GM18868 (cell line): ENCODE measurements around the gene SLC25A10.

Experiments used
- ATAC-seq: cut with Tn5 transposase; IDR thresholded peaks from one replicate; pipeline ENCODE4 v1.9.1; 2021; ENCODE audit warnings: mild to moderate bottlenecking, moderate library complexity; ENCODE audit not compliant: unreplicated experiment

The SLC25A10 gene

DNA sequence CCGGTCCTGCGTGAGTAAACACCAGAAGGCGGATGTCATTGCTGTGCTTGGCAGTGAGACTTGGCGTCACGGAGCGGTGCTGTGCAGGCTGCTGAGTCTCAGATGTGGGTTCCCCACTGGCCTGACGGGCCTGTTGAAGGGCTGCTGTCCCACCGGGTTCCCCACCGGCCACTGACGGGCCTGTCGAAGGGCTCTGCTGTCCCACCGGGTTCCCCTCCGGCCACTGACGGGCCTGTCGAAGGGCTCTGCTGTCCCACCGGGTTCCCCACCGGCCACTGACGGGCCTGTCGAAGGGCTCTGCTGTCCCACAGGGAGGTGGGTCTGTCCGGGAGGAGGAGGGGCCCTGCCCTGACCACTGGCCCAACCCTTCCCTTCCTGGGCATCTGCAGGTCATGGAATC lies 25.5 kb upstream of the SLC25A10 start:
- no peak for ATAC-seq

DNA sequence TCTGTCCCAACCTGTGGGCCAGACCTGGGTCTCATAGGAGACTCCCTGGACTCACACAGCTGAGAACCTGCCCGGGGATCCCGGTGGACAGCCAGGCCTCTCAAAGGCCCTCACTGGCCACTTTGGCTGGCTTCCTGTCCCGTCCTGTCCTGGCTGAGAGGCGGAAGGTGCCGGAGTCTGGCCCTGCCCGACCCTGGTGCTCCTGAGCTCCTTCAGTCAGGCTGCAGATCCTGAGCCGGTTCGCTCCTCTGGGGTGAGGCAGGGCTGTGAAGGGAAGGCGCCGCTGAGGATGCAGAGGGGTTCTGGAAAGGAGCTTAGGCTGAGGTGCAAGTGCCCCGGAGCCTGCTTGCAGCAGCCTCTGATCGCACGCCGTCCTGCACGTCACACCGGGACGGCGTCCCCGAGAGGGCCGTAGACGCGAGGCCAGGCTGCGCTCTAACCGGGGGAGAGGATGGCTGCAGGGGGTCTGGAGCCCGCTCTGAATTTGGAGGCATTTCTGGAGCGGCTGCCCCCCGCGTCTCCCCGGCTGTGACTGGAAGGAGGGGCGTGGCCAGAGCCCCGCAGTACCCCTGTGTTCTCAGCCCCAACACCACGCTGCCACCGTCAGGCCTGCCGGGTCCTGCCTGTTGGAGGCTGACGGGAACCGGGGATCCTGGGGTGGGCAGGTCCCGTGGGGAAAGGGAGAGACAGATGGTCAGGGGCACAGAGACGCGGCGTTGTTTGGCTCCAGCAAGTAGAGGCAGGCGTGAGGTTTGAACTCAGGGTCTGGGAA lies 24.1 kb upstream of the SLC25A10 start:
- ATAC-seq, result no peak

DNA sequence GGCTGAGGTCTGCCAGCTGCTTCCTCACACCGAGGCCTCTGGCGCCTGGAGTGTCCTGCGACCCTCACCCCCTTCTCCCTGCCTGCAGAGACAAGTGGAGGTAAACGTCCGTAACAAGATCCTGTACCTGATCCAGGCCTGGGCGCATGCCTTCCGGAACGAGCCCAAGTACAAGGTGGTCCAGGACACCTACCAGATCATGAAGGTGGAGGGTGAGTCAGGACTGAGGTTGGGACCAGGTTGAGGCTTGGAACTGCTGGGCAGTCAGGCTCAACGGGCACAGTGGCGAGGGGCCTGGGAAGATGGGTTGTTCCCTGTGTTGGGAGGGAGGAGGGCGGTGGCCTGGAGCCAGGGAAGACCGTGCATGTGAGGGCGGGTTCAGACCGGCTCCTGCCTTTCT lies 23.5 kb upstream of the SLC25A10 start:
- ATAC-seq, result no peak

DNA sequence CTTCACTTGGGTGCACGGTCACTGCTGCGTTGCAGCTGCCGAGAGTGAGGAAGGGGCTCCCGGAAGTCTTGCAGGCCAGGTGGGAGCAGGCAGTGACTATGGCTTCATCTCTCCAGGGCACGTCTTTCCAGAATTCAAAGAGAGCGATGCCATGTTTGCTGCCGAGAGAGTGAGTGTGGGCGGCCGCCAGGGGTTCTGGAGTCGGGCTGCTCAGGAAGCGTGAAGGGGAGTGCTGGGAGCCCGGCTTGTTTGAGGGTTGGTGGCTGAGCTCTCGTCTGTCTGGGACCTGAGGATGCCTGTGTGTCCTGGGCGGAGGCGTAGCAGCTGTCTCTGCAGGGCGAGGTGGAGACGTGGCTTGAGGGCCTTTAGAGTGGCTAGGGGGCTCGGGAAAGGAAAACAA lies 22.0 kb upstream of the SLC25A10 start:
- no peak for ATAC-seq

DNA sequence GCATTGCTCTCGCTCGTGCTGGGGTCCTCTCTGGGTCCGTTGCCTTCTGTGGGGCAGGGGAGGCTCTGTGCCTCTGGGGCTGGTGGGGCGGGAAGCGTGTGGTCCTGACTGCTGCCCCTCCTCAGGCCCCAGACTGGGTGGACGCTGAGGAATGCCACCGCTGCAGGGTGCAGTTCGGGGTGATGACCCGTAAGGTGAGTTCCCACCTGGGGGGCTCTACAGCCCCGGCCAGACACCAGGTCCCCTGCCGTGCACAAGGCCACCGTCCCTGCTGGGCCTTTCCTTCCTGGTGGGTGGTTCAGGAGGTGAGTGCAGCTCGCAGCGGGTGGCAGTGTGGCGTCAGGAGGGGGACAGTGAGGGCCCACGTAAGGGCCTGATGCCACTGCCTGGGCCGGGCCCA lies 21.5 kb upstream of the SLC25A10 start:
- no peak for ATAC-seq

DNA sequence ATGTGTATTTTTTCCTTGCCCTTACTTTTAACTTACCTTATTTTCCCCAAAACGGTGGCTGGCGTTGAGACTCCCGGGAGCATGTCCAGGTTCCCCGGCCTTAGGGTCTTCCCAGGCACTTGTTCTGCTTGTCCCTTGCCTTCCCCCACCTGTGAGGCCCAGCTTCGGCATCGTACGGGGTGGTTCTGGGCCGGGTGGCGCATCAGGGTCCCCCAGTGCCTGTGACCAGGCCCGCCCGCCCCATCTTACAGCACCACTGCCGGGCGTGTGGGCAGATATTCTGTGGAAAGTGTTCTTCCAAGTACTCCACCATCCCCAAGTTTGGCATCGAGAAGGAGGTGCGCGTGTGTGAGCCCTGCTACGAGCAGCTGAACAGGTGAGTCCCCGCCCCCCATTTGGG lies 20.9 kb upstream of the SLC25A10 start:
- ATAC-seq, result no peak

DNA sequence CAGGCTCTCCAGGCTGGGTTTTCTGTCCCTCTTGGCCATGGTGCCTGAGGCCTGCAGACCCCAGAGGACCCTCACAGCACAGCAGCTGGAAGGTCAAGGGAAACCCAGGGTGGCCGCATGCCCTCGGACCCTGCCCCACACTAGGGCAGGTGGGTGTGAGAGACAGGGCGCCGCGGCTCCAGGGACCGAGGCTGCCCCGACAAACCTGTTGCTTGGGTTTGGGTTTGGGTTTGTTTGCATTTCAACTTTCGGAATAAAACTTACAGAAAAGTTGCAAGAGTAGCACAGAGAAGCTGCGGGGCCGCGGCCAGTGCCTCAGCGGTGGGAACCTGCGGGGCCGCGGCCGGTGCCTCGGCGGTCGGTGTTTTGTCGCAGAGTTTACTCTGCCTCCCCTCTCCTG lies 20.5 kb upstream of the SLC25A10 start:
- no peak for ATAC-seq

DNA sequence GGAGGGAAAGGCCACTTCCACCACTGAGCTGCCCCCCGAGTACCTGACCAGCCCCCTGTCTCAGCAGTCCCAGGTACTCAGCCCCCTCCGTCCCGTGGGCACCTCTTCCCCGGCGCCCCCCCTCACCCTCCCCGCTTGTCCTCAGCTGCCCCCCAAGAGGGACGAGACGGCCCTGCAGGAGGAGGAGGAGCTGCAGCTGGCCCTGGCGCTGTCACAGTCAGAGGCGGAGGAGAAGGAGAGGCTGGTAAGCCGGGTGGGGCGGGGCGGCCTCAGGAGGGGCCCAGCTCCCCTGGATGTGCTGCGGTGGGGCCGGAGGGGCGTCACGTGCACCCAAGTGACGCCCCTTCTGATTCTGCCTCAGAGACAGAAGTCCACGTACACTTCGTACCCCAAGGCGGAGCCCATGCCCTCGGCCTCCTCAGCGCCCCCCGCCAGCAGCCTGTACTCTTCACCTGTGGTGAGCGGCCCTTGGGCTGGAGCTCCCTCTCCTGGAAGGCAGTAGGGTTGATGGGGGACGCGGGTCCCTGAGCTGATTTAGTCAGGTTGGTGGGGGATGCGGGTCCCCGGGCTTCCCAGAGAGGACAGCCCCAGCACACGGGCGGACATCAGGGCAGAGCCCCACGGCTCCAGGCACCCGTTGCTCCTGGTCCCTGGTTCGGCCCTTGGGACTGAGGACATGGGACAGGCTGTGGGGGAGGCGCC lies 18.4 kb upstream of the SLC25A10 start:
- no peak for ATAC-seq

DNA sequence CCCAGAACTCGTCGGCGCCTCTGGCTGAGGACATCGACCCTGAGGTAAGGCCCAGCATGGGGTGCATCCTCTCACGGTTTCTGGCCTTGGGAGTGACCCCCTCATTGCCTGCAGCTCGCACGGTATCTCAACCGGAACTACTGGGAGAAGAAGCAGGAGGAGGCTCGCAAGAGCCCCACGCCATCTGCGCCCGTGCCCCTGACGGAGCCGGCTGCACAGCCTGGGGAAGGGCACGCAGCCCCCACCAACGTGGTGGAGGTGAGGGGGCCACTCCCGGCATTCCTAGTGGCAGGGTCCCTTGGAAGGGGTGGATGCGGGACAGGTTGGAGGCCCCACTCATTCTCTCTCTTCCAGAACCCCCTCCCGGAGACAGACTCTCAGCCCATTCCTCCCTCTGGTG lies 17.3 kb upstream of the SLC25A10 start:
- ATAC-seq, result no peak

DNA sequence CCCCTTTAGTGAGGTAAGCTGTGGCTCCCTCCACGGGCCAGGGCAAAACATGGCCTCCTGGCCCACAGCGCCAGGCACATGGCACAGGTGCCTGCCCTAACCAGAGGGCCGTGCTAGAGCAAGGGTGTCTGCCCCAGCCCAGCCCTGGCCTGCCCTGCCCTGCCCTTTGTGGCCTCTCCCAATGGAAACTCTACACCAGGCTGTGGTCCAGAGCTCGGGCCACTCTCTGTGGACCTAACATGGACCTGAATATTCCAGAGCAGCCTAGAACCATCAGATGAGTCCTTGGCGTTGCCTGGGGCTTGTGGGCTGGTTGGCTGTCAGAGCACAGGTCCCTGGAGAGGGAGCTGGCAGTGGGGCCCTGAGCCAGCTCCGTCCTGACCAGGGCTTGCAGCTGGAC lies 16.9 kb upstream of the SLC25A10 start:
- ATAC-seq, result no peak

DNA sequence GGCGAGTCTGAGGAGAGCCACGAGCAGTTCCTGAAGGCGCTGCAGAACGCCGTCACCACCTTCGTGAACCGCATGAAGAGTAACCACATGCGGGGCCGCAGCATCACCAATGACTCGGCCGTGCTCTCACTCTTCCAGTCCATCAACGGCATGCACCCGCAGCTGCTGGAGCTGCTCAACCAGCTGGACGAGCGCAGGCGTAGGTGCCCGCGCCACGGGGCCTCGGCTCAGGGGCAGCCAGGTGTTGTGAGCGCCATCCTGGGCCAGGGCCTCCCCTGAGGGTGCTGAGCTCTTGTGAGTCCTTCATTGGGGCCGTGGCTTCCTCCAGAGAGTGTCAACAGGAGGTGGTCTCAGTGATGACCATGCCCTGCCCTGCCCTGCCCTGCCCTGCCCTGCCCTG lies 16.3 kb upstream of the SLC25A10 start:
- ATAC-seq, result no peak

DNA sequence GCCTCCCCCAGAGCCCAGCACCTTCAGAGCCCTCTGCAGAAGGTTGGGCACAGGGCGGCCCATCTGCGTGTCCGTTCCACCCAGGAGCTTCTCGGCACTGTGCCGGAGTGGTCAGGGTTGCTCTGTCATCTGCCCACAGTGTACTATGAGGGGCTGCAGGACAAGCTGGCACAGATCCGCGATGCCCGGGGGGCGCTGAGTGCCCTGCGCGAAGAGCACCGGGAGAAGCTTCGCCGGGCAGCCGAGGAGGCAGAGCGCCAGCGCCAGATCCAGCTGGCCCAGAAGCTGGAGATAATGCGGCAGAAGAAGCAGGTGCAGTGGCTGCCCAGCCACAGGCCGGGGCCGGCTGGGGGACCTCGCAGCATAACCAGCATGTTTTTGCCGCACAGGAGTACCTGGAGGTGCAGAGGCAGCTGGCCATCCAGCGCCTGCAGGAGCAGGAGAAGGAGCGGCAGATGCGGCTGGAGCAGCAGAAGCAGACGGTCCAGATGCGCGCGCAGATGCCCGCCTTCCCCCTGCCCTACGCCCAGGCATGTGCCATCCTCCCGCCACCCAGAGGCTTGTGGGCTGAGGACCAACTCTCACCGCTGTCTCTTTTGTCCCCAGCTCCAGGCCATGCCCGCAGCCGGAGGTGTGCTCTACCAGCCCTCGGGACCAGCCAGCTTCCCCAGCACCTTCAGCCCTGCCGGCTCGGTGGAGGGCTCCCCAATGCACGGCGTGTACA lies 15.7 kb upstream of the SLC25A10 start:
- ATAC-seq, result no peak

DNA sequence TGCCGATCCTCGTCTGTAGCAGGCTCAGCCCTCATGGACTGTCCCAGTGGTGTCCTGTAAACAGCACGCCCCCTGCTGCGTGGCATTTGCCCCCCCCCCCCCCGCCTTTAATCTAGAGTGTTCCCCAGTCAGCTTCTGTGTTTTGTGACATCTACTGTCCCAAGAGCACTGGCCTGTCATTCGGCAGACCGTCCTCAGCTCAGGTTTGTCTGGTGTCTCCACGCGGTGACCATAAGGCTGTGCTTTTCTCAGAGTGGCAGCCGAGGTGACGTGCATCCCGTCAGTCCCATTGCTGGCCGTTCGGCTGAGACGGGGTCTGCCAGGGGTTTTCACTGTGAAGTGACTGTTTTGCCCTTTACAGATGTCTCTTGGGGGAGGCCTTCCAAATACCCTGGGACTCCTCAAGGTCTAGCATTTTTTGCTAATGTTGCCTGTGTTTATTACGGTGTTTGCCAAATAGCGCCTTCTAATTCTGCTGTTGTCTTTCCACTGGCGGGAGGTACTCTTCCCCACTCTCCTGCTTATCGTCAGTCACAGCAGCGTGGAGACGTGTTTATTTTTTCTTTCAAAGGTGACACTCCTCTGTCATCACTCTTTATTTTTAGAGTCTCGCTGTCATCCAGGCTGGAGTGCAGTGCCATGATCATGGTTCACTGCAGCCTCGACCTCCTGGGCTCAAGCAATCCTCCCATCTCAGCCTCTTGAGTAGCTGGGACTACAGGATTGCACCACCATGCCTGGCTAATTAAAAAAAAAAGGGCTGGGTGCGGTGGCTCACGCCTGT lies 14.6 kb upstream of the SLC25A10 start:
- ATAC-seq, result no peak

DNA sequence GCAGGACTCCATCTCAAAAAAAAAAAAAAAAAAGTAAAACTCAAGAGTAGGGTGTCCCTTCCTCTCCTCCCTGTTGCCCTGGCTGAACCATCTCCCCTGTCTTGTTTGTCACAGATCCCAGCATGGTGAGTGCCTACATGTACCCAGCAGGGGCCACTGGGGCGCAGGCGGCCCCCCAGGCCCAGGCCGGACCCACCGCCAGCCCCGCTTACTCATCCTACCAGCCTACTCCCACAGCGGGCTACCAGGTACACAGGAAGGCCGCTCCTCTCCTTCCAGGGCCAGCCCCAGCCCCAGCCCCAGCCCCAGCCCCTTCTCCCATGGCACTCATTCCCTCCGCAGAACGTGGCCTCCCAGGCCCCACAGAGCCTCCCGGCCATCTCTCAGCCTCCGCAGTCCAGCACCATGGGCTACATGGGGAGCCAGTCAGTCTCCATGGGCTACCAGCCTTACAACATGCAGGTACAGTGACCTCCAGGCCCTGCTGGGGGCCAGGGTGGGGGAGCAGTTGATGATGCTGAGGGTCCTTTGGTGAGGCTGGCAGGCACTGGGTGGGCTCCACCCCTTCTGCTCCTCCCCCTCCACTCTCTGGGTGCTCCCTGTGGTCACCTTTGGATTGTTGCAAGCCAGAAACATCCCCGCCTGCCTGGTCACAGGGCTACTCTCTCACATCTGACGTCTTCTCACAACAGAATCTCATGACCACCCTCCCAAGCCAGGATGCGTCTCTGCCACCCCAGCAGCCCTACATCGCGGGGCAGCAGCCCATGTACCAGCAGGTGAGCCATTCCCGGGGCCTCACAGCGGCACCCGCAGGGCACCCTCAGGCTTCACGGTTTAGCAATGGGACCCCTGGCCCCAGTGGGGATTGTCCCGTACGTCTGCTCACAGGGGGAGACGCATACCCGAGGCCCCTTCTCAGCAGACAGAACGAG lies 11.5 kb upstream of the SLC25A10 start:
- no peak for ATAC-seq

DNA sequence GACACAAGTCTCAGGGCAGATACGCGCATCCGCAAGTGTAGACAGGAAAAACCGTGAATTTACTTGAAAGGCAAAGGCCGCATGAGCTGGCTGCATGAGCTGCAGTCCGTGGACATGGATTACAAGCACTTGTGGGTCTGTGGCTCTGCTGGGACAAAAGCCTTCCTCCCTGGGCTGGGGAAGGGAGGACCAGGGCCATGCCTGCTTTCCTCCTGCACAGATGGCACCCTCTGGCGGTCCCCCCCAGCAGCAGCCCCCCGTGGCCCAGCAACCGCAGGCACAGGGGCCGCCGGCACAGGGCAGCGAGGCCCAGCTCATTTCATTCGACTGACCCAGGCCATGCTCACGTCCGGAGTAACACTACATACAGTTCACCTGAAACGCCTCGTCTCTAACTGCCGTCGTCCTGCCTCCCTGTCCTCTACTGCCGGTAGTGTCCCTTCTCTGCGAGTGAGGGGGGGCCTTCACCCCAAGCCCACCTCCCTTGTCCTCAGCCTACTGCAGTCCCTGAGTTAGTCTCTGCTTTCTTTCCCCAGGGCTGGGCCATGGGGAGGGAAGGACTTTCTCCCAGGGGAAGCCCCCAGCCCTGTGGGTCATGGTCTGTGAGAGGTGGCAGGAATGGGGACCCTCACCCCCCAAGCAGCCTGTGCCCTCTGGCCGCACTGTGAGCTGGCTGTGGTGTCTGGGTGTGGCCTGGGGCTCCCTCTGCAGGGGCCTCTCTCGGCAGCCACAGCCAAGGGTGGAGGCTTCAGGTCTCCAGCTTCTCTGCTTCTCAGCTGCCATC lies 10.6 kb upstream of the SLC25A10 start:
- ATAC-seq, result no peak

DNA sequence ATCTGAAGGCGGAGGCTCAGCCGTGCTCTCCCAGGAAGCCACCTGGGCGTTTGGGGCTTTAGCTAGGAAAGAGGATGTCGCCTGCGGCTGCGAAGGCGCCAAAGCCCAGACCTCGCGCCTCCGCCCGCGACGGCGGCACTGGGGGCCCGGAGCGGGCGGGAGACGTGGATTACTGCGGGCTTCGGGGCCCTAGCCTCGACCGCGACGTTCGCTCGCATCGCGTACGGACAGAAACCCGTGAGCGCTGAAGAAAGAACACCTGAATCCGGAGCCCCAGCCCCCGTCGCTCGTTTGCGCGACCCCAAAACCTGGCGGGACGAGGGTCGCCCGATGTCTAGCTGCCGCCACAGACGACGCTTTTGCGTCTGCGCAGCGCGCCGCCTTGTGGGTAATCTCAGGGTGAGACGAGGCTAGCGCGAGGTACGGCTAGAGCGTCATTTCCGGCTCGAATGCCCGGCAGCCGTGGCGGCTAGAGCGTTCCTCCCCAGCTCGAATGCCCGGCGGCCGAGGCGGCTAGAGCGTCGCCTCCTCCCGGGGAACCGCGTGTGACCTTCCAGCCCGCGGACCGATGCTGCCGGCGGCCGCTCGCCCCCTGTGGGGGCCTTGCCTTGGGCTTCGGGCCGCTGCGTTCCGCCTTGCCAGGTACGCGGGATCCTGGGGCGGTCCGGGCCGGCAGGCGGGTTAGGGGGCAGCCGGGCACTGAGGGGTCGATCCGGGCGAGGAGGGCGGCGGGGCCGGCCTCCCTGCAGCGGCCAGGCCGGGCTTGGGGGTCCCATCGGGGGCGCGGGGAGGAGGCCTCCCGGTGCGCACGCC lies 8.9 kb upstream of the SLC25A10 start, which contains the start of gene MRPL12:
Gene MRPL12, plus strand, starts transcription at position 434 of the 813 bp plus-strand sequence. Its CDS starts 135 bp downstream, at position 569.
- ATAC-seq, result peak; percentile 81

DNA sequence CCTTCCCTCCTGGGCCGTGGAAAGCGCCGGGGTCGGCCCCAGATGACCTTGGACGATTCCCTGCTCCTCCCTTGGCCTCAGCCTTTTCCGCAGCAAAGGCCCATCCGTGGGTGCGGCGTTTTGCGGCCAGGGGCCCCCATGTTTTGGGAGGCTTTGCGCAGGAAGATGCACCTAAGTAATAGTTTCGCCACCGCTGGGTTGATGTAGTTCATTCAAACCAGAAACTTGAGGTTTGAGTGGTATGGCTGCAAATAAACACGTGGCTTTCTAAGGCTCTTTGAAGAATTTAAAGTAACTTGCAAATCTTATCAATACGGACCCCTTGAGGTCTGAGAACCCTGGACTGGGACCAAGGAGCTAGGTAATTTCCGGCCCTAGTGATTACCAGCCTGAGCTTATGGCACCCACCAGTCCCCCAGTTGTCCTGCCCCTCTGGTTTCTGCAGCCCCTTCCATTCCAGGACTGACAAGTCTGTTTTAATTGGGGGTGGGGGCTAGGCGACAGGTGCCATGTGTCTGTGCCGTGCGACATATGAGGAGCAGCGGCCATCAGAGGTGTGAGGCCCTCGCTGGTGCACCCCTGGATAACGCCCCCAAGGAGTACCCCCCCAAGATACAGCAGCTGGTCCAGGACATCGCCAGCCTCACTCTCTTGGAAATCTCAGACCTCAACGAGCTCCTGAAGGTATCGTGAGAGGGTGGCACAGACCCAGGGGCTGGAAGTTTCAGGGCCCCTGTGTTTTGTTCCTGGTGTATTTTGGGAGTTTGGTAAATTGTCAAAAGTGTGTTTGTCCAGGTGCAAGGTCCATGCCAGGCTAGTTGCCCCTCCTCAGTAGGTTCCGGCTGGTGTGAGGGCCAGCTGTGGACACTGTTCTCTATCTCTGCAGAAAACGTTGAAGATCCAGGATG lies 8.1 kb upstream of the SLC25A10 start:
- ATAC-seq, result no peak
